DND-41 (cell line): ENCODE measurements around the gene PCDH9.

Experiments
- ATAC-seq: fragments of 200-7000 bp; cut with Tn5 transposase; 3 replicates; pipeline ENCODE4 v1.9.1; 2021; ENCODE audit warnings: low read depth; ENCODE audit not compliant: insufficient read depth
- DNase-seq: peaks from one replicate; pipeline ENCODE4 v3.0.0-alpha.2; 2020
- H2AFZ ChIP-seq: 2 replicates; pipeline ENCODE4 v1.6.0; 2012; ENCODE audit warnings: low read depth, low read length
- H3K27ac ChIP-seq: 2 replicates; pipeline ENCODE4 v1.5.1; 2012; ENCODE audit warnings: low read length, inconsistent platforms
- H3K27me3 ChIP-seq: fragments of 200-600 bp; sonication (generic); 2 replicates; pipeline ENCODE4 v1.6.0; 2012; ENCODE audit warnings: low read length, mild to moderate bottlenecking, inconsistent platforms; ENCODE audit not compliant: insufficient read depth, poor library complexity
- H3K36me3 ChIP-seq: 2 replicates; pipeline ENCODE4 v1.5.1; 2012; ENCODE audit warnings: low read length, inconsistent platforms; ENCODE audit not compliant: insufficient read depth
- H3K4me1 ChIP-seq: 2 replicates; pipeline ENCODE4 v1.5.1; 2012; ENCODE audit warnings: mild to moderate bottlenecking, low read length; ENCODE audit not compliant: insufficient read depth
- H3K4me2 ChIP-seq: 2 replicates; pipeline ENCODE4 v1.6.0; 2012; ENCODE audit warnings: mild to moderate bottlenecking, moderate library complexity, low read length, inconsistent platforms; ENCODE audit not compliant: insufficient read depth
- H3K4me3 ChIP-seq, 2 experiments: fragments of 200-600 bp in 1 of 2; shearing (Covaris generic) in 1 of 2; 2 replicates each; pipeline ENCODE4 v1.5.1; 2012 to 2016; ENCODE audit warnings: inconsistent platforms in 2 of 2, low read length in 2 of 2, mild to moderate bottlenecking in 2 of 2, low read depth in 1 of 2, moderate library complexity in 1 of 2
- H3K79me2 ChIP-seq: 2 replicates; pipeline ENCODE4 v1.6.0; 2012; ENCODE audit warnings: low read length, inconsistent platforms; ENCODE audit not compliant: insufficient read depth
- H3K9ac ChIP-seq: 2 replicates; pipeline ENCODE4 v1.6.0; 2012; ENCODE audit warnings: low read depth, mild to moderate bottlenecking, inconsistent platforms, low read length, moderate library complexity
- H3K9me3 ChIP-seq: 2 replicates; pipeline ENCODE4 v1.5.1; 2012; ENCODE audit warnings: low read length, moderate library complexity, mild to moderate bottlenecking, inconsistent platforms; ENCODE audit not compliant: insufficient read depth, severe bottlenecking
- H4K20me1 ChIP-seq: 2 replicates; pipeline ENCODE4 v1.6.0; 2012; ENCODE audit warnings: low read length; ENCODE audit not compliant: insufficient read depth
- CTCF ChIP-seq: IDR thresholded peaks from 2 replicates; pipeline ENCODE4 v1.5.1; 2012; ENCODE audit warnings: borderline replicate concordance, low read length, moderate library complexity, mild to moderate bottlenecking; ENCODE audit not compliant: poor library complexity, severe bottlenecking; ENCODE audit errors: extremely low read depth
- EZH2 ChIP-seq: IDR thresholded peaks from 3 replicates; pipeline ENCODE4 v1.6.1; 2012; ENCODE audit warnings: borderline replicate concordance, low read depth, mild to moderate bottlenecking, moderate library complexity, low read length, inconsistent platforms; ENCODE audit not compliant: severe bottlenecking

Gene PCDH9

GRCh38 chr13:66446413-66446812, 783.7 kb downstream of the PCDH9 start:
- Histone ChIP-seq H4K20me1 (no peaks in the 10 kb centered on the region), H2AFZ (no peak overlapping the region), H3K9ac (no peak overlapping the region), H3K36me3 (no peaks in the 10 kb centered on the region), H3K9me3 (no peaks in the 10 kb centered on the region), H3K4me3 (no peak overlapping the region), H3K27ac (no peak overlapping the region), H3K27me3 (no peaks in the 10 kb centered on the region), H3K4me2 (no peak overlapping the region), H3K4me1 (no peaks in the 10 kb centered on the region), H3K79me2 (no peaks in the 10 kb centered on the region)
- TF ChIP-seq EZH2, result no peak
- TF ChIP-seq CTCF, result no peak
- DNase-seq (no peak), ATAC-seq (no peak)

DNA sequence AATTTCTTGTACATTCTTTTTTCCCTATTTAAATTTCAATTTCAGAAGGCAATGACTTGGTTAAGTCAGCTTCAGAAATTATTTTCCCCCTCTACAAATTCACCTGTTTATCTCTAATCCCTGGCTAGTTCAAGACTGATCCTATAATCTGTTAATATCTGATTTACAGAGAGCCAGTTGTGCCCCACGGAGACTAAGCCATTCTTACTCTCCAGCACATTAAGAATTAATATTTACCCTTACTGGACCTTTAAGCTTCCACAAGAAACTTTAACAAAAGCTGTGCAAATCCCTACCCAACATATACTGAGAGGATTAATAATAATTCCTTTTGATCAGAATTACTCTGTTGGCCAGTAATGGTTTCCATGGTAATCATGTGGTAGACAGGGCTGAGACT, 786.2 kb downstream of the PCDH9 start:
- Histone ChIP-seq H3K27ac (no peak overlapping the region), H2AFZ (no peak overlapping the region), H3K9ac (no peak overlapping the region), H3K27me3 (no peaks in the 10 kb centered on the region), H3K4me3 (no peak overlapping the region), H3K36me3 (no peaks in the 10 kb centered on the region), H3K79me2 (no peaks in the 10 kb centered on the region), H3K9me3 (no peaks in the 10 kb centered on the region), H3K4me2 (no peak overlapping the region), H3K4me1 (no peaks in the 10 kb centered on the region), H4K20me1 (no peaks in the 10 kb centered on the region)
- DNase-seq (no peak), ATAC-seq (no peak)
- TF ChIP-seq EZH2 (no peak), CTCF (no peak)

GRCh38 chr13:66440938-66441337, 789.2 kb downstream of the PCDH9 start:
- Histone ChIP-seq H3K9ac (no peak overlapping the region), H2AFZ (no peak overlapping the region), H3K27ac (no peak overlapping the region), H3K9me3 (no peaks in the 10 kb centered on the region), H3K4me2 (no peak overlapping the region), H3K4me1 (no peaks in the 10 kb centered on the region), H3K36me3 (no peaks in the 10 kb centered on the region), H3K4me3 (no peak overlapping the region), H3K27me3 (no peaks in the 10 kb centered on the region), H4K20me1 (no peaks in the 10 kb centered on the region), H3K79me2 (no peaks in the 10 kb centered on the region)
- no peak for TF ChIP-seq CTCF
- no peak for TF ChIP-seq EZH2
- DNase-seq (no peak), ATAC-seq (no peak)

DNA sequence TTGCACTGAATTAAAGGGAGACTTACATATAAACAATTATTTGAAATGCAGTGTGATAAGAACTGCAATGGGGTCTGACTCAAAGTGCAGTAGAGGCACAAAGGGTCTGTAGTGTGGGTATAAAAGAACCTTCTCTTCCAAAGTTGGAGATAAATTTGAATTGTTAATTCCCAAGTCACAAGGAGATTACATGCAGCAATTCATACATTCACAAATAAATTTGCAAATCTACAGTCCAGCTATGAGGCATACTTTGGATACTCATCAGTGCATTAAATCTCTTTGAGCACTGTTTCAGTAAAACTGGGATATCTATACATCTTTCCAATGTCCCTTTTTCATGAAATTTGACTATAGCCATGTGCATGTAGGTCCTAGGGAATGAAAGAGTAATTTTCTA, 799.4 kb downstream of the PCDH9 start:
- Histone ChIP-seq H3K4me1 (no peaks in the 10 kb centered on the region), H3K36me3 (no peaks in the 10 kb centered on the region), H3K9ac (no peak overlapping the region), H2AFZ (no peak overlapping the region), H3K9me3 (no peaks in the 10 kb centered on the region), H4K20me1 (no peaks in the 10 kb centered on the region), H3K27me3 (no peaks in the 10 kb centered on the region), H3K4me2 (no peak overlapping the region), H3K4me3 (no peak overlapping the region), H3K27ac (no peak overlapping the region), H3K79me2 (no peaks in the 10 kb centered on the region)
- no peak for TF ChIP-seq EZH2
- TF ChIP-seq CTCF, result no peak
- no peak for DNase-seq
- ATAC-seq, result no peak
